TTC549 (cell line): ENCODE results near the gene HNRNPH2.
A peak's percentile ranks its signal among the peaks of the same experiment; 100 is the strongest.

ENCODE experiments used
- FAIRE-seq: peaks from 2 replicates; lab custom pipeline; 2012; peaks lifted over from hg19 to GRCh38; lab: Jason Lieb, UNC

HNRNPH2 gene

GRCh38 chrX:101407748-101408531, at the start of gene HNRNPH2, which contains the start of gene GLA:
Gene HNRNPH2, plus strand, starts transcription at chrX:101408222. Its CDS starts 3,767 bp downstream, at chrX:101411989.
Gene GLA, minus strand, starts transcription at chrX:101407925. Its CDS starts 22 bp downstream, at chrX:101407903.
- peak; percentile 96 for FAIRE-seq

- FAIRE-seq = no peak
These were observed 48.1 kb upstream of the HNRNPH2 start for GRCh38 chrX:101359966-101360365.

GRCh38 chrX:101360390-101360789, 47.6 kb upstream of the HNRNPH2 start:
- no peak for FAIRE-seq

GRCh38 chrX:101362116-101362515, 45.9 kb upstream of the HNRNPH2 start:
- FAIRE-seq = no peak

- no peak for FAIRE-seq
These were observed 45.3 kb upstream of the HNRNPH2 start for GRCh38 chrX:101362757-101363156.

GRCh38 chrX:101365301-101365795, 42.7 kb upstream of the HNRNPH2 start:
- FAIRE-seq = no peak

- no peak for FAIRE-seq
These were observed 39.2 kb upstream of the HNRNPH2 start for GRCh38 chrX:101368800-101369199.

GRCh38 chrX:101369687-101370086, 38.3 kb upstream of the HNRNPH2 start:
- FAIRE-seq = no peak

GRCh38 chrX:101370888-101371504, 37.0 kb upstream of the HNRNPH2 start:
- FAIRE-seq = no peak

GRCh38 chrX:101377547-101377946, 30.5 kb upstream of the HNRNPH2 start:
- no peak for FAIRE-seq

- no peak for FAIRE-seq
These were observed 24.3 kb upstream of the HNRNPH2 start for GRCh38 chrX:101383679-101384205.

- FAIRE-seq = no peak
These were observed 22.9 kb upstream of the HNRNPH2 start for GRCh38 chrX:101385026-101385684.

- no peak for FAIRE-seq
These were observed 22.1 kb upstream of the HNRNPH2 start, which contains the start of gene BTK for GRCh38 chrX:101385795-101386541. Gene BTK, minus strand, starts transcription at chrX:101386191. Its CDS starts 10,907 bp downstream, at chrX:101375284.

GRCh38 chrX:101386542-101386885, 21.5 kb upstream of the HNRNPH2 start:
- no peak for FAIRE-seq

GRCh38 chrX:101388604-101389003, 19.4 kb upstream of the HNRNPH2 start:
- no peak for FAIRE-seq

- no peak for FAIRE-seq
These were observed 17.1 kb upstream of the HNRNPH2 start, which contains the start of gene RPL36A for GRCh38 chrX:101390664-101391525. Gene RPL36A, plus strand, starts transcription at chrX:101391011. Its CDS starts 33 bp downstream, at chrX:101391044.

GRCh38 chrX:101391831-101392230, 16.2 kb upstream of the HNRNPH2 start:
- FAIRE-seq = no peak

GRCh38 chrX:101393530-101394305, 14.3 kb upstream of the HNRNPH2 start:
- no peak for FAIRE-seq

GRCh38 chrX:101394372-101394771, 13.7 kb upstream of the HNRNPH2 start:
- FAIRE-seq = no peak

GRCh38 chrX:101395789-101396188, 12.2 kb upstream of the HNRNPH2 start:
- no peak for FAIRE-seq
